CD4-positive, alpha-beta T cell treated with Interleukin-6 at 100 ng/mL for 8 hours (primary cell): Measurements from ENCODE around the gene LYPD5.
"Not testable (repeated sequence)": the region's sequence is repeated elsewhere in the genome, so short reads cannot be mapped to it uniquely, and the experiment has no call there.

Experiments used
- DNase-seq: peaks from one replicate; pipeline ENCODE4 v3.0.0-alpha.2; 2020; ENCODE audit warnings: mixed read lengths, low spot score

Gene LYPD5

GRCh38 chr19:43806401-43806800, 4.2 kb upstream of the LYPD5 start:
- DNase-seq: not testable (repeated sequence)

GRCh38 chr19:43804432-43804831, 2.2 kb upstream of the LYPD5 start:
- no peak for DNase-seq

- DNase-seq: no peak
Measured at GRCh38 chr19:43799502-43800142, 2.6 kb downstream of the LYPD5 start.

GRCh38 chr19:43798546-43799409, 3.5 kb downstream of the LYPD5 start:
- DNase-seq: peak; percentile 50

- no peak for DNase-seq
Measured at GRCh38 chr19:43798026-43798545, 4.2 kb downstream of the LYPD5 start.

- no peak for DNase-seq
Measured at GRCh38 chr19:43797556-43797955, 4.7 kb downstream of the LYPD5 start.

GRCh38 chr19:43797118-43797517, 5.1 kb downstream of the LYPD5 start:
- DNase-seq: no peak

GRCh38 chr19:43790587-43790986, 11.7 kb downstream of the LYPD5 start:
- no peak for DNase-seq

GRCh38 chr19:43789029-43789428, 13.2 kb downstream of the LYPD5 start:
- DNase-seq: no peak

GRCh38 chr19:43786665-43787064, 15.6 kb downstream of the LYPD5 start:
- DNase-seq: no peak

GRCh38 chr19:43784981-43785808, 17.1 kb downstream of the LYPD5 start:
- DNase-seq: peak; percentile 65

GRCh38 chr19:43784241-43784980, 17.8 kb downstream of the LYPD5 start:
- peak; percentile 58 for DNase-seq

GRCh38 chr19:43783636-43784035, 18.6 kb downstream of the LYPD5 start:
- DNase-seq: no peak

GRCh38 chr19:43782689-43783231, 19.5 kb downstream of the LYPD5 start:
- DNase-seq: no peak

GRCh38 chr19:43782311-43782660, 20.0 kb downstream of the LYPD5 start:
- DNase-seq: no peak

- no peak for DNase-seq
Measured at GRCh38 chr19:43781630-43782310, 20.5 kb downstream of the LYPD5 start.

- DNase-seq: peak; percentile 63
Measured at GRCh38 chr19:43780706-43781525, 21.3 kb downstream of the LYPD5 start, which contains the start of gene KCNN4. TSS of gene KCNN4 (minus strand) at chr19:43780973. CDS start at chr19:43780861, 112 bp downstream.

GRCh38 chr19:43779820-43780219, 22.4 kb downstream of the LYPD5 start:
- DNase-seq: peak; percentile 29

- no peak for DNase-seq
Measured at GRCh38 chr19:43779147-43779819, 23.0 kb downstream of the LYPD5 start.
